Mucosa of descending colon (tissue), 3 donors: ENCODE results near the gene XKR3. TPM values are rescaled to one million over a fixed set of nuclear protein-coding genes. Genes with fewer than 3 reads are reported as not detected.
"Not testable (repeated sequence)": the region's sequence is repeated elsewhere in the genome, so short reads cannot be mapped to it uniquely, and the experiment has no call there.

Source experiments
- ATAC-seq: fragments of 200-7000 bp; cut with Tn5 transposase; one replicate; pipeline ENCODE4 v1.9.1; 2020; ENCODE audit warnings: mild to moderate bottlenecking, moderate library complexity
- DNase-seq, 3 donors: peaks; one replicate each; pipeline ENCODE4 v3.0.0-alpha.2; 2020
- H3K36me3 ChIP-seq: fragments of 200-600 bp; one replicate; pipeline ENCODE4 v1.8.0; 2021; ENCODE audit warnings: low read depth, mild to moderate bottlenecking
- H3K4me1 ChIP-seq: fragments of 200-600 bp; one replicate; pipeline ENCODE4 v1.8.0; 2021; ENCODE audit warnings: low read depth, mild to moderate bottlenecking
- H3K4me3 ChIP-seq: fragments of 200-600 bp; one replicate; pipeline ENCODE4 v1.8.0; 2021; ENCODE audit warnings: mild to moderate bottlenecking
- H3K9me3 ChIP-seq: fragments of 200-600 bp; one replicate; pipeline ENCODE4 v1.8.0; 2021; ENCODE audit warnings: mild to moderate bottlenecking
- intact Hi-C, 2 donors: fragments of 100-400 bp; cut with DNase I in 1 of 2; cut with micrococcal nuclease in 1 of 2; formaldehyde crosslinking; loops; one replicate each; pipeline versions ENCODE4 v1.11.0 to v1.11.1; 2022; cut with DNase I, micrococcal nuclease
- total RNA-seq, 3 donors: library from RNA; stranded (reverse); fragmentation: NEBNext Ultra II Directional in 2 of 3; extraction: Animal tissue kit (Norgen Biotek cat#: 25700) in 2 of 3; gene quantifications; one replicate each; pipeline versions ENCODE4 v1.2.1 to v1.2.4, GENCODE V29; 2021 to 2023
- TF ChIP-seq, protein P1 (sequence below): fragments of 200-600 bp; IDR thresholded peaks from one replicate; pipeline ENCODE4 v1.8.0; 2022; ENCODE audit warnings: antibody characterized with exemption, mild to moderate bottlenecking
- donor health status: DM: no; HTN: no; CAD: no; lungs with moderate emphysema.
- donor health status: DM: no; HTN: no; CAD: no.
- donor health status: DM: no; HTN: yes; CAD: no.

The XKR3 gene
- total RNA-seq, 3 donors from 2014 or later, result not detected

DNA sequence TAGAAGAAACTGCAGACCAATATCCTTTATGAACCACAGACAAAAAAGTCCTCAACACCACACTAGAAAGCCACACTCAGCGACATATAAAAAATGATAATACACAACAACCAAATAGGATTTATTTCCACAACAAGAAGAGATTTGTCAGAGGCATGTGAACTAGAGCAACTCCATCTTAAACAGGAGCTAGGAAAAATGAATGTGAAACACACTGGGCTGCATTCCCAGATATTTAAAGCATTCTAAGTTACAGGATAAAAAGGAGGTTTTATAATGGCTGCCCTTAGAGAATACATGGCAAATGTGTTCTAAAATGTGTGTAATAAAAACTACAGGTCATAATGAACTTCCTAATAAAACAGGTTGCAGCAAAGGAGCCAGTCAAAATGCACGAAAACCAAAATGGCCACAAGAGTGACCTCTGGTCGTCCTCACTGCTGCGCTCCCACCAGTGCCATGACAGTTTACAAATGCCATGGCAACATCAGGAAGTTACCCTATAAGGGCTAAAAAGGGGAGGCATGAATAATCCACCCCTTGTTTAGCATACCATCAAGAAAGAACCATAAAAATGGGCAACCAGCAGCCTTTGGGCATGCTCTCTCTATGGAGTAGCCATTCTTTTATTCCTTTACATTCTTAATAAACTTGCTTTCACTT lies 21.8 kb downstream of the XKR3 start:
- Histone ChIP-seq H3K9me3 (peaks cover 38% of the 10 kb centered on the region), H3K4me1 (no peaks in the 10 kb centered on the region), H3K4me3 (no peak overlapping the region), H3K36me3 (no peaks in the 10 kb centered on the region)
- TF ChIP-seq, protein P1, sequence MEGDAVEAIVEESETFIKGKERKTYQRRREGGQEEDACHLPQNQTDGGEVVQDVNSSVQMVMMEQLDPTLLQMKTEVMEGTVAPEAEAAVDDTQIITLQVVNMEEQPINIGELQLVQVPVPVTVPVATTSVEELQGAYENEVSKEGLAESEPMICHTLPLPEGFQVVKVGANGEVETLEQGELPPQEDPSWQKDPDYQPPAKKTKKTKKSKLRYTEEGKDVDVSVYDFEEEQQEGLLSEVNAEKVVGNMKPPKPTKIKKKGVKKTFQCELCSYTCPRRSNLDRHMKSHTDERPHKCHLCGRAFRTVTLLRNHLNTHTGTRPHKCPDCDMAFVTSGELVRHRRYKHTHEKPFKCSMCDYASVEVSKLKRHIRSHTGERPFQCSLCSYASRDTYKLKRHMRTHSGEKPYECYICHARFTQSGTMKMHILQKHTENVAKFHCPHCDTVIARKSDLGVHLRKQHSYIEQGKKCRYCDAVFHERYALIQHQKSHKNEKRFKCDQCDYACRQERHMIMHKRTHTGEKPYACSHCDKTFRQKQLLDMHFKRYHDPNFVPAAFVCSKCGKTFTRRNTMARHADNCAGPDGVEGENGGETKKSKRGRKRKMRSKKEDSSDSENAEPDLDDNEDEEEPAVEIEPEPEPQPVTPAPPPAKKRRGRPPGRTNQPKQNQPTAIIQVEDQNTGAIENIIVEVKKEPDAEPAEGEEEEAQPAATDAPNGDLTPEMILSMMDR, result no peak
- DNase-seq (no peak), ATAC-seq (no peak)
- intact Hi-C loops, result no loop called here

DNA sequence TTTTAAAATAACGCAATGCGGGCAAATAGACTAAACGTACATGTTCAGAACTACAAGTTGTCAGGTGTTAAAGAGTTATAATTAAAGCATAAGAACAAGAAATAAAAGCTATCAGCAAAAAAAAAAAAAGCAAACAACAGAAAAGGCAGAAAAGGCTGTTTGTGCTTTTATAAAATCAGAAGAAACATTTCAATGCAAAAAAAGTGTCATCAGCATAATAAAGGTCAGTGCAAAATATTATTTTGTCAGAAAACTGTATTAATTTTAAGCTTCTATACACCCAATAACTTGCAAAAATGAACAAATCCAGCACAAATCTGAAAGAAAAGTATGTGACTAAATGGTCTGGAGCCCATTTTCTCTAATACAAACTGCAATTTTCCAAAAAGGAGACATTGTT lies 23.6 kb downstream of the XKR3 start:
- H3K36me3 ChIP-seq, result no peaks in the 10 kb centered on the region
- ATAC-seq (no peak), DNase-seq (no peak)
- peaks cover 43% of the 10 kb centered on the region for H3K9me3 ChIP-seq
- intact Hi-C loops, result no loop called here
- no peak overlapping the region for H3K4me3 ChIP-seq
- TF ChIP-seq, protein P1, result no peak
- H3K4me1 ChIP-seq, result no peaks in the 10 kb centered on the region

DNA sequence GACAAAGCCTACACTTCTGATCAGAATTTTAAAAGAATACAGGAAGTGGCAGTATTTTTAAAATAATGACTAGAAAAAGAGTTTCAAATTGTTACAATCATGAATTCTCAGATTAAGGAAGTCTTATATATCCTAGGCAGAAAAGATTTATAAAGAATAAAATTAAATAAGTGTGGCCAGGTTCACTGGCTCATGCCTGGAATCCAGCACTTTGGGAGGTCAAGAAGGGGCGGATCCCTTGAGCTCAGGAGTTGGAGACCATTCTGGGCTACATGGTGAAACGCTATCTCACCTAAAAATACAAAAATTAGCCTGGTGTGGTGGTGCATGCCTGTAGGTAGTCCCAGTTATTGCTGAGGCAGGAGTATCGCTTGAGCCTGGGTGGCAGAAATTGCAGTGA lies 24.1 kb downstream of the XKR3 start:
- intact Hi-C loops, result no loop called here
- Histone ChIP-seq H3K36me3 (no peaks in the 10 kb centered on the region), H3K4me1 (no peaks in the 10 kb centered on the region), H3K4me3 (no peak overlapping the region), H3K9me3 (peaks cover 41% of the 10 kb centered on the region)
- ATAC-seq (no peak), DNase-seq (no peak)
- TF ChIP-seq, protein P1, result no peak

DNA sequence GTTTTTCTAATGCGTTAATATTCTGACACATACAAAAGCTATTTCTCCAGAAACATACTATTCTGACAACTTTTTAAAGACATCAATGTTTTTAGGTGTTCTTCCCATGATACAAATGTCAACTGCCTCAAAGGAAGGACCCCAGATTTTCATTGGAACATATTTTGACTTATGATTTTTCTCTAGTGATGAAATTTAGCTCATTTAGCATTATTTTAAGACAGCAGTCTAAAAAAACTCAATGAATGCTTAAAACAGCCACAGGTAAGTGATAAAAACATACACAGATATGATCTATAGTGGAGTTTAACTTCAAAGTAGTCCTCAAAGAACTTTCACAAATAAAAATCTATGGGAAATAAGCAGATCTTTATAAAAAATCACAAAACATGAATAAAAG lies 24.9 kb downstream of the XKR3 start:
- no peak overlapping the region for H3K4me3 ChIP-seq
- TF ChIP-seq, protein P1, result no peak
- no peaks in the 10 kb centered on the region for H3K4me1 ChIP-seq
- DNase-seq, result no peak
- peaks cover 48% of the 10 kb centered on the region for H3K9me3 ChIP-seq
- no peak for ATAC-seq
- H3K36me3 ChIP-seq, result no peaks in the 10 kb centered on the region
- intact Hi-C loops, result no loop called here

DNA sequence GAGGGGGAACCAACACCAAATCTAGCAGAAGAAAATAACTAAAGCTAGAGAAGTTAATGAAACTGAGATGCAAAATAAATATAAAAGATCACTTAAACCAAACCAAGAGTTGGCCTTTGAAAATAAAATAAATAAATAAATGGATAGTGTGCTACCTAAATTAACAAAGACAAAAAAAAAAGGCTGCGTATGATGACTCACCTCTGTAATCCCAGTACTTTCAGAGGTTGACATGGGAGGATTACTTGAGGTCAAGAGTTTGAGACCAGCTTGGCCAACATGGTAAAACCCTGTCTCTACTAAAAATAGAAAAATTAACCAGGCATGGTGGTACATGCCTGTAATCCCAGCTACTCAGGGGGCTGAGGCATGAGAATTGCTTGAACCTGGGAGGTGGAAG lies 29.7 kb downstream of the XKR3 start:
- intact Hi-C loops, H3K4me1 ChIP-seq, DNase-seq, ATAC-seq, H3K36me3 ChIP-seq, H3K4me3 ChIP-seq: not testable (repeated sequence)
- peaks cover 50% of the 10 kb centered on the region for H3K9me3 ChIP-seq

DNA sequence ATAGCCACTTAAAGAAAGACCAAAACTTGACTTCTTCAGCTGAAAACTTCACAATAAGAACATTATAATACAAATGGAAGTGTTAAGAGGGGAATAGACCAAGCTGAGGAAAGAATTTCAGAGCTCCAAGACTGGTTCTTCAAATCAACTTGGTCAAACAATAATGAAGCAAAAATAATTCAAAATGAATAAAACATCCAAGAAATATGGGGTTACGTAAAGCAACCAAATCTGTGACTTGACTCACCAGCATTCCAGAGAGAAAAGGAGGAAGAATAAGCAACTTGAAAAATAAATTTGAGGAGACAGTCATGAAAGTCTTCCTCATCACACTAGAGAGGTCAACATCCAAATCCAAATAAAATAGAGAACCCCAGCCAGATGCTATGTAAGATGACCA lies 31.4 kb downstream of the XKR3 start:
- peaks cover 54% of the 10 kb centered on the region for H3K9me3 ChIP-seq
- DNase-seq (no peak), ATAC-seq (no peak)
- no peaks in the 10 kb centered on the region for H3K36me3 ChIP-seq
- intact Hi-C loops, result no loop called here
- no peaks in the 10 kb centered on the region for H3K4me1 ChIP-seq
- no peak overlapping the region for H3K4me3 ChIP-seq
- TF ChIP-seq, protein P1, result no peak
